Spleen (tissue), 7 donors: ENCODE data around the gene EYA2.

Experiments used
- CTCF ChIP-seq, 11 experiments: fragments of 200-600 bp in 7 of 11; fragments of 450-650 bp in 4 of 11; sonication (generic) in 4 of 11; IDR thresholded peaks in 8 of 11; conservative IDR thresholded peaks in 3 of 11; 1 replicate in 7 of 11; 2 replicates in 4 of 11; pipeline versions ENCODE4 v1.4.0 to v1.8.0; 2016 to 2021; ENCODE audit warnings: antibody characterized with exemption in 11 of 11, inconsistent platforms in 4 of 11, mild to moderate bottlenecking in 1 of 11
- POLR2A ChIP-seq, 3 donors: fragments of 450-650 bp; IDR thresholded peaks; one replicate each; pipeline ENCODE4 v1.5.1; 2017; ENCODE audit warnings: antibody characterized with exemption in 3 of 3, mild to moderate bottlenecking in 1 of 3
- POLR2AphosphoS5 ChIP-seq, 3 donors: sonication (generic); formaldehyde crosslinking; IDR thresholded peaks; one replicate each; pipeline ENCODE4 v1.5.1; 2017; ENCODE audit warnings: antibody characterized with exemption in 3 of 3
- donor health status: DM: no; HTN: no; CAD: no; lungs with moderate emphysema.
- donor health status: DM: no; HTN: no; CAD: no.
- donor health status: DM: no; HTN: no; CAD: no.

- TF ChIP-seq POLR2AphosphoS5 (IDR thresholded peaks at IDR 0.05) (no peak), POLR2A (IDR thresholded peaks at IDR 0.05) (no peak), CTCF (IDR thresholded peaks at IDR 0.05 in 8 of 11, conservative IDR thresholded peaks at IDR 0.05 in 3 of 11) (no peak)
Measured at GRCh38 chr20:47027042-47027441, 132.4 kb downstream of the EYA2 start.
